ENCODE measurements around the gene EHBP1L1.

GRCh38 chr11:65606876-65607613 is 31.2 kb downstream of the EHBP1L1 start:
- TF ChIP-seq POLR2AphosphoS5 (IDR thresholded peaks at IDR 0.05; ENCODE audit: borderline replicate concordance, low read depth, low read length) (peak; percentile 69; the same call in 1 of the 2 replicates), EZH2 (IDR thresholded peaks at IDR 0.05) (no peak)
